HEK293 (cell line): ENCODE results near the gene PTGR1.

Experiments
- CTCF ChIA-PET: fragments of 350-600 bp; formaldehyde crosslinking; extraction: SDS; loops from one replicate; lab custom pipeline; 2021; ENCODE audit warnings: antibody characterized with exemption; lab: Yijun Ruan, JAX
- POLR2A ChIA-PET: fragments of 300-600 bp; formaldehyde crosslinking; extraction: SDS; loops from one replicate; lab custom pipeline; 2020; ENCODE audit warnings: antibody characterized with exemption, inconsistent platforms; lab: Yijun Ruan, JAX
- H3K27ac ChIP-seq: fragments of 200-500 bp; sonication (Bioruptor generic); 2 replicates; pipeline ENCODE4 v1.5.1; 2014; ENCODE audit warnings: low read depth, low read length, control low read depth, inconsistent platforms; ENCODE audit errors: extremely low read depth
- H3K36me3 ChIP-seq, 2 experiments: fragments of 200-500 bp in 1 of 2; sonication (Bioruptor generic) in 1 of 2; 1 replicate in 1 of 2; 2 replicates in 1 of 2; pipeline ENCODE4 v1.5.1; 2014 to 2017; ENCODE audit warnings: inconsistent platforms in 2 of 2, low read length in 2 of 2; ENCODE audit not compliant: control insufficient read depth in 2 of 2, insufficient read depth in 1 of 2
- H3K4me1 ChIP-seq: fragments of 200-500 bp; sonication (Bioruptor generic); 2 replicates; pipeline ENCODE4 v1.5.1; 2014; ENCODE audit warnings: mild to moderate bottlenecking, low read length, inconsistent platforms; ENCODE audit not compliant: control insufficient read depth, insufficient read depth
- H3K4me3 ChIP-seq: 2 replicates; pipeline ENCODE4 v1.5.1; 2011; ENCODE audit warnings: low read depth, mild to moderate bottlenecking, control low read depth, low read length, moderate library complexity
- H3K9me3 ChIP-seq: fragments of 200-500 bp; sonication (Bioruptor generic); 2 replicates; pipeline ENCODE4 v1.5.1; 2014; ENCODE audit warnings: low read depth, low read length, inconsistent platforms; ENCODE audit not compliant: control insufficient read depth, insufficient read depth
- BCL11B ChIP-seq: fragments of 450-650 bp; formaldehyde crosslinking; IDR thresholded peaks from 2 replicates; pipeline ENCODE4 v1.5.1; 2016; ENCODE audit warnings: low read depth, missing biosample characterization, missing genetic modification characterization
- PBX3 ChIP-seq: sonication (generic); formaldehyde crosslinking; IDR thresholded peaks from 2 replicates; pipeline ENCODE4 v1.8.1; 2022; ENCODE audit warnings: mild to moderate bottlenecking, moderate library complexity, missing genetic modification reagents
- PRDM6 ChIP-seq: fragments of 450-650 bp; formaldehyde crosslinking; IDR thresholded peaks from 2 replicates; pipeline ENCODE4 v1.5.1; 2017; ENCODE audit warnings: missing biosample characterization, missing genetic modification characterization
- SP3 ChIP-seq: fragments of 450-650 bp; formaldehyde crosslinking; IDR thresholded peaks from 2 replicates; pipeline ENCODE4 v1.5.1; 2016; ENCODE audit warnings: missing biosample characterization, missing genetic modification characterization
- ZBTB20 ChIP-seq: fragments of 450-650 bp; formaldehyde crosslinking; IDR thresholded peaks from 2 replicates; pipeline ENCODE4 v1.5.1; 2016; ENCODE audit warnings: missing biosample characterization, missing genetic modification characterization
- ZBTB6 ChIP-seq: fragments of 450-650 bp; formaldehyde crosslinking; IDR thresholded peaks from 2 replicates; pipeline ENCODE4 v1.5.1; 2017; ENCODE audit warnings: missing biosample characterization, missing genetic modification characterization
- ZIC2 ChIP-seq: fragments of 450-650 bp; formaldehyde crosslinking; IDR thresholded peaks from 2 replicates; pipeline ENCODE4 v1.5.1; 2016; ENCODE audit warnings: missing biosample characterization, missing genetic modification characterization
- ZNF16 ChIP-seq: fragments of 450-650 bp; formaldehyde crosslinking; IDR thresholded peaks from 2 replicates; pipeline ENCODE4 v1.5.1; 2016; ENCODE audit warnings: low read depth, missing biosample characterization, missing genetic modification characterization
- ZNF202 ChIP-seq: fragments of 450-650 bp; formaldehyde crosslinking; IDR thresholded peaks from 2 replicates; pipeline ENCODE4 v1.5.1; 2016; ENCODE audit warnings: missing biosample characterization, missing genetic modification characterization, borderline replicate concordance
- ZNF223 ChIP-seq: fragments of 450-650 bp; formaldehyde crosslinking; IDR thresholded peaks from 2 replicates; pipeline ENCODE4 v1.5.1; 2016; ENCODE audit warnings: missing biosample characterization, missing genetic modification characterization
- ZNF239 ChIP-seq: fragments of 450-650 bp; formaldehyde crosslinking; IDR thresholded peaks from 2 replicates; pipeline ENCODE4 v1.5.1; 2016; ENCODE audit warnings: missing biosample characterization, missing genetic modification characterization
- ZNF362 ChIP-seq: fragments of 450-650 bp; formaldehyde crosslinking; IDR thresholded peaks from 2 replicates; pipeline ENCODE4 v1.5.1; 2016; ENCODE audit warnings: missing biosample characterization, missing genetic modification characterization
- ZNF37A ChIP-seq: fragments of 450-650 bp; IDR thresholded peaks from 2 replicates; pipeline ENCODE4 v1.5.1; 2018; ENCODE audit warnings: missing biosample characterization, missing genetic modification characterization
- ZNF488 ChIP-seq: fragments of 450-650 bp; formaldehyde crosslinking; IDR thresholded peaks from 2 replicates; pipeline ENCODE4 v1.5.1; 2016; ENCODE audit warnings: missing biosample characterization, missing genetic modification characterization
- ZNF501 ChIP-seq: fragments of 450-650 bp; formaldehyde crosslinking; IDR thresholded peaks from 2 replicates; pipeline ENCODE4 v1.5.1; 2016; ENCODE audit warnings: missing biosample characterization, missing genetic modification characterization
- ZNF510 ChIP-seq: fragments of 450-650 bp; formaldehyde crosslinking; IDR thresholded peaks from 2 replicates; pipeline ENCODE4 v1.5.1; 2018; ENCODE audit warnings: mild to moderate bottlenecking, missing genetic modification characterization, missing biosample characterization; ENCODE audit not compliant: insufficient replicate concordance
- ZNF558 ChIP-seq: fragments of 450-650 bp; formaldehyde crosslinking; IDR thresholded peaks from 2 replicates; pipeline ENCODE4 v1.5.1; 2016; ENCODE audit warnings: missing biosample characterization, missing genetic modification characterization
- ZNF624 ChIP-seq: fragments of 450-650 bp; formaldehyde crosslinking; IDR thresholded peaks from 2 replicates; pipeline ENCODE4 v1.5.1; 2017; ENCODE audit warnings: missing biosample characterization, missing genetic modification characterization
- ZNF645 ChIP-seq: fragments of 450-650 bp; formaldehyde crosslinking; IDR thresholded peaks from 2 replicates; pipeline ENCODE4; 2016; ENCODE audit warnings: missing biosample characterization, missing genetic modification characterization
- ZNF660 ChIP-seq: fragments of 450-650 bp; IDR thresholded peaks from 2 replicates; pipeline ENCODE4 v1.5.1; 2018; ENCODE audit warnings: missing biosample characterization, mild to moderate bottlenecking, missing genetic modification characterization
- ZNF692 ChIP-seq: fragments of 450-650 bp; formaldehyde crosslinking; IDR thresholded peaks from 2 replicates; pipeline ENCODE4 v1.5.1; 2016; ENCODE audit warnings: missing biosample characterization, missing genetic modification characterization
- ZNF768 ChIP-seq: fragments of 450-650 bp; formaldehyde crosslinking; IDR thresholded peaks from 2 replicates; pipeline ENCODE4 v1.5.1; 2018; ENCODE audit warnings: missing biosample characterization, mild to moderate bottlenecking, missing genetic modification characterization
- ZSCAN5A ChIP-seq: fragments of 450-650 bp; formaldehyde crosslinking; IDR thresholded peaks from 2 replicates; pipeline ENCODE4 v1.5.1; 2016; ENCODE audit warnings: missing biosample characterization, missing genetic modification characterization

Gene PTGR1

GRCh38 chr9:111598733-111599091 is 735 bp downstream of the PTGR1 start:
- H3K4me3 ChIP-seq: peak overlapping the region; percentile 61
- H3K4me1 ChIP-seq: peaks cover 5% of the 10 kb centered on the region; the same call in 1 of the 2 replicates
- no peak overlapping the region; the same call in 1 of the 2 replicates for H3K27ac ChIP-seq
- peaks cover 0 to 23% of the 10 kb centered on the region in 2 experiments; a peak in 2 of 3 replicates for H3K36me3 ChIP-seq
- ChIA-PET POLR2A (interaction anchor here (0.6 to 2.0 kb wide), 6 partner anchors 21 to 455 kb away, joined by 3 to 15 read pairs (median 4); partner anchors contain the start of genes DNAJC25 and GNG10), CTCF (interaction anchor here (0.7 to 2.0 kb wide), 21 partner anchors 10 to 338 kb away, joined by 3 to 18 read pairs (median 4); no protein-coding TSS in a partner anchor)
- no peaks in the 10 kb centered on the region for H3K9me3 ChIP-seq
- TF ChIP-seq ZNF660 (tag by site-specific recombination) (no peak), ZNF501 (tag by site-specific recombination) (no peak), ZNF510 (tag by site-specific recombination) (no peak), ZNF239 (tag by site-specific recombination) (no peak), ZNF37A (tag by site-specific recombination) (no peak), ZBTB20 (tag by site-specific recombination) (no peak), ZNF223 (tag by site-specific recombination) (no peak), ZNF16 (no peak), ZNF558 (no peak), ZBTB6 (tag by site-specific recombination) (no peak)

- peaks cover 5% of the 10 kb centered on the region; the same call in 1 of the 2 replicates for H3K4me1 ChIP-seq
- H3K27ac ChIP-seq: no peak overlapping the region; the same call in 1 of the 2 replicates
- ChIA-PET POLR2A (interaction anchor here (0.9 to 2.0 kb wide), 4 partner anchors 22 to 63 kb away, joined by 3 to 15 read pairs (median 5); partner anchors contain the start of genes DNAJC25 and GNG10), CTCF (interaction anchor here (0.6 to 2.0 kb wide), 30 partner anchors 10 to 500 kb away, joined by 3 to 18 read pairs (median 4); partner anchors contain the start of gene DNAJC25)
- H3K9me3 ChIP-seq: no peaks in the 10 kb centered on the region
- peaks cover 0 to 23% of the 10 kb centered on the region in 2 experiments; a peak in 2 of 3 replicates for H3K36me3 ChIP-seq
- peak overlapping the region; percentile 61 for H3K4me3 ChIP-seq
- TF ChIP-seq ZNF624: no peak
- peak; percentile 70; the same call in 1 of the 2 replicates for TF ChIP-seq ZNF362 (tag by site-specific recombination)
- TF ChIP-seq ZNF202 (tag by site-specific recombination): no peak
- no peak for TF ChIP-seq ZNF692 (tag by site-specific recombination)
- peak; percentile 39 for TF ChIP-seq ZIC2
- no peak for TF ChIP-seq ZNF768 (tag by site-specific recombination)
- TF ChIP-seq PBX3 (CRISPR knock-in tag): no peak
- TF ChIP-seq SP3 (tag by site-specific recombination): no peak
- TF ChIP-seq ZNF645: no peak
- TF ChIP-seq ZSCAN5A: no peak
- TF ChIP-seq BCL11B (tag by site-specific recombination): no peak
- no peak for TF ChIP-seq PRDM6 (tag by site-specific recombination)
- no peak for TF ChIP-seq ZNF488
These were observed 1.4 kb downstream of the PTGR1 start for GRCh38 chr9:111597852-111598732.
